HFF-Myc (cell line): Measurements from ENCODE around the gene TP53BP2.
"Not testable (repeated sequence)": the region's sequence is repeated elsewhere in the genome, so short reads cannot be mapped to it uniquely, and the experiment has no call there.

Source experiments
- DNase-seq: peaks from one replicate; pipeline ENCODE4 v3.0.0-alpha.2; 2011; ENCODE audit warnings: low read depth; ENCODE audit errors: extremely low read depth
- H3K4me3 ChIP-seq: replicated peaks from 2 replicates; pipeline ENCODE4 v1.5.1; 2011; ENCODE audit warnings: low read depth, mild to moderate bottlenecking, control low read depth, low read length
- TF ChIP-seq, protein P1 (sequence below): IDR thresholded peaks from 2 replicates; pipeline ENCODE4 v1.5.1; 2012; ENCODE audit warnings: mild to moderate bottlenecking, low read depth, low read length, control low read depth; ENCODE audit errors: missing control alignments

TP53BP2 gene

DNA sequence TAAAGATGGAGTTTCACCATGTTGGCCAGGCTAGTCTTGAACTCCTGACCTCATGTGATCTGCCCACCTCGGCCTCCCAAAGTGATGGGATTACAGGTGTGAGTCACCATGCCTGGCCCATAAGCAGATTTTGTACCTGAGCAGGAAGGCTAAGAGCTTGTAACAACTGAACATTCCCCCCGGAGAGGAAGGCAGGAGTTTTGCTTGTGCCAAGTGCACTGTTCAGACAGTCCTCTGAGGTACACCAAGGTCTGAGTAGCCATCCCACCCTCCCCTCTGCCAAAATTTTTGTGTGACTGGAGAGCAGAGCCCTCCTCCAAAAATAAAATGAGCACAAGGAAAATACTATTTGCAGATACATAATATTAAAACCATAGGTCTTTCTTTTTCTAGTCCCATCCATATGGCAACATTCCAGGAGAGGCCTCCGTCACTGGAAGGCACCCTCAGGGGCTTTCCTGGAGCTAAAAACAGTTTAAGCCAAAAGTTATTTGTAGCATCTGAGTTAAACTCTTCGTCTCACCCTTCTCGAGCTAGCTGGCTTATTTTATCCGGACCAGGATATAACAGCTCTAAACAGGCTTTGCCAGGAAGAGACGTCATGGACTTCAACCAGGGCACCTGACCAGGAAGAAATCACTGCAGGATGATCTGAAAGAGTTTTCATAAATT is 106.2 kb downstream of the TP53BP2 start:
- DNase-seq = no peak
- TF ChIP-seq, protein P1, sequence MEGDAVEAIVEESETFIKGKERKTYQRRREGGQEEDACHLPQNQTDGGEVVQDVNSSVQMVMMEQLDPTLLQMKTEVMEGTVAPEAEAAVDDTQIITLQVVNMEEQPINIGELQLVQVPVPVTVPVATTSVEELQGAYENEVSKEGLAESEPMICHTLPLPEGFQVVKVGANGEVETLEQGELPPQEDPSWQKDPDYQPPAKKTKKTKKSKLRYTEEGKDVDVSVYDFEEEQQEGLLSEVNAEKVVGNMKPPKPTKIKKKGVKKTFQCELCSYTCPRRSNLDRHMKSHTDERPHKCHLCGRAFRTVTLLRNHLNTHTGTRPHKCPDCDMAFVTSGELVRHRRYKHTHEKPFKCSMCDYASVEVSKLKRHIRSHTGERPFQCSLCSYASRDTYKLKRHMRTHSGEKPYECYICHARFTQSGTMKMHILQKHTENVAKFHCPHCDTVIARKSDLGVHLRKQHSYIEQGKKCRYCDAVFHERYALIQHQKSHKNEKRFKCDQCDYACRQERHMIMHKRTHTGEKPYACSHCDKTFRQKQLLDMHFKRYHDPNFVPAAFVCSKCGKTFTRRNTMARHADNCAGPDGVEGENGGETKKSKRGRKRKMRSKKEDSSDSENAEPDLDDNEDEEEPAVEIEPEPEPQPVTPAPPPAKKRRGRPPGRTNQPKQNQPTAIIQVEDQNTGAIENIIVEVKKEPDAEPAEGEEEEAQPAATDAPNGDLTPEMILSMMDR = no peak
- no peak overlapping the region for H3K4me3 ChIP-seq

DNA sequence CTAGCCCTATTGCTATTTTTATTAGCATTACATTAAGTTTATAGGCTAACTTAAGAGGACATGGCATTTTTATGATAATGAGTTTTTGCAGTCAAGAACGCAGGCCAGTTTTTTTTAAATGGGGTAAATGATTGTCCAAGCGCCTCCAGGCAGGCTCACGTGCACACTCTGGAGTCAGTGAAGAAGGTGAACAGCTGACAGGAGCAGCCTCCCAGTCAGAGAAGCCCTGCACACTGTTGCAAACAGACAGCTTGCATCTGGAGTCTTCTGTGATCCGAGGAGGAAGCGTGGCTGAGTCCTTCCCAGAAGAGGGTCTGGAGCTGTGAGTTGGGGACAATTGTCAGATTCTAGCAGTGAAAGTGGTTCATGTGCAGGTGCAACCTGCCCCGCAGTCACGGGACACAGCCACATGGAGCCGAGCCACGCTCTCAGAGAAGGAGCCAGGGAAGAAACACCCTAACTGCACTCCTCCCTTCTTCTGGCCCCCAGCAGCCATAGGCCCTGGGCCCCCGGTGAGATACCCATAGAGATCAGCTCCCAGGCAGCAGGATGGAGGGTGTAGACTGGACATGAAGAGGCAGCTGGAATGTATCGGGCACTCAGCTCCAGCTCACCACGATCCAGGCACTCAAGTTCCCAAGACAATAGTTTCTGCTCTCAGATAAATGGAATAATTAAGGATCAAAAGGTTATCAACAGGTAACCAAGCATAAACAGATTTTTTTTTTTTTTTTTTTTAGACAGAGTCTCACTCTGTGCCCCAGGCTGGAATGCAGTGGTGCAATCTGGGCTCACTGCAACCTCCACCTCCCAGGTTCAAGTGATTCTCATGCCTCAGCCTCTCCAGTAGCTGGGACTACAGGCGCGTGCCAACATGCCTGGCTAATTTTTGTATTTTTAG is 107.0 kb downstream of the TP53BP2 start:
- no peak overlapping the region for H3K4me3 ChIP-seq
- no peak for DNase-seq
- TF ChIP-seq, protein P1 = no peak

DNA sequence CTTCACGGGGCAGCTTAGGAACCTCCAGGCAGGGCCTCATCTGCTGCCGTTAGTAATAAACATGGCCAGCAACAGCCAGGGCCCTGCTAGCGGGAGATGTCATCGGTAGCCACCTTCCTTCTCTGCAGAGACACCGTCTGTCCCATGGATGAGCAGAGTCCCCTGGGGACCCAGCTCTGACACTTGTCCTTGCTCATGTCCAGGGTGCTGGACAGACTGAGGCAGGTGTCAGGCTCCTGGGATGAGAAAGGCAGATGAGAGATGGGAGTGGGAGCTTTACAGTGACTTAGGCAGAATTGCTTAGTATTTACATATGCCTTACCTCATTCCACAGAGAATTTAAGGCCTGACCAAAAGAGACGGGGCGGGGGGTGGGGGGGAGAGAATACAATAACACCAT is 108.4 kb downstream of the TP53BP2 start:
- no peak for DNase-seq
- TF ChIP-seq, protein P1 = no peak
- no peak overlapping the region for H3K4me3 ChIP-seq

DNA sequence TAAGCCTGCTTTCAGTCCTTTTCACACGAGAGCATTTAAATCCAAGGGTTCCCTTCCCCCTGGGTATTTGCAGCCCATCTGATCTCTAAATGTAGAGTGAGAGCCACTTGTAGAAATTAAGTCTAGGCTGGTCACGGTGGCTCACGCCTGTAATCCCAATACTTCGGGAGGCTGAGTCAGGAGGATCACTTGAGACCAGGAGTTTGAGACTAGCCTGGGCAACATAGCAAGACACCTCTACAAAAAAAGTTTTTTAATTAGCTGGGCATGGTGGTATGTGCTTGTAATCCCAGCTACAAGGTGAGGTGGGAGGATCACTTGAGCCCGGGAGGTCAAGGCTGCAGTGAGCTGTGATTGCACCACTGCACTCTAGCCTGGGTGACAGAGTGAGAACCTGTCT is 109.1 kb downstream of the TP53BP2 start:
- not testable (repeated sequence) for H3K4me3 ChIP-seq, DNase-seq

DNA sequence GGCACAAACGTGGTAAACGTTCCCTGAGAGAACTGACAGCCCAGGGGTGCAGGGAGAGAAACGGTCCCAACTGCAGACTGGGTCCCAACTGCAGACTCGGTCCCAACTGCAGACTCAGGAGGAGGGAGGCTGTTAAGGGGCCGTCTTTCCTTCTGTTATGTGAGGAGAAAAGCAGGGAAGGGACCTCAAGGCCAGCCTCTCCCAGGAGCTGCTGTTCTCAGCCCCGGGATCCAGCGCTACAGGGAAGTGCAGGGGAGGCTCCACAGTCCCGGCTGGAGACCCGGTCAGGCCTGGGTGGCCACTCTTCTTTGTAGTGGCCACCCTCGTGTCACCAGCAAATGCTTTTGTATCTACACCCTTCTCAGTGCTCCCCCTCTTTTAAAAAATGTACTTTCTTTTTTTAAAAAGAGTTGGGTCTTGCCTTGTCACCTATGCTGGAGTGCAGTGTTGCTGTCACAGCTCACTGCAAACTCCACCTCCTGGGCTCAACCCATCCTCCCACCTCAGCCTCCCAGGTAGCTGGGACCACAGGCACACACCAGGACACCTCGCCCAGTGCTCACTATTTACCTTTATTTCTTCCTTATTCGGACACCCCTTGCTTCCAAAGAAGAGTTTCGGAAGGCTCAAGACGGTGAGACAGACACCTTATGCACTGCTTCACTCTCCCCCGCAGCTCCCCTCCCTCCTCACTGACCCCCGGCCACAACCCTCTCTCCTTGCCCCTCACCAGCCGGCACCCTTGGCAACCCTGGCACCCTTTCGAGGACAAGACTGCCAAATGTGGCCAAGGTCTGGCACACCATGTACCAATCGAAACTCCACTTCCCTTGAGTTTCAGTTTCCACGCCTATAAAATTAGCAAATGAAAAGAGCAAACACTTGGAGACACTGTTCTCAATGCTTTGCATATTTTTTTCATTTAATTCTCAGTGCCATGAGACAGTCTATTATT is 111.6 kb downstream of the TP53BP2 start:
- DNase-seq = no peak
- no peak overlapping the region for H3K4me3 ChIP-seq
- TF ChIP-seq, protein P1 = no peak

DNA sequence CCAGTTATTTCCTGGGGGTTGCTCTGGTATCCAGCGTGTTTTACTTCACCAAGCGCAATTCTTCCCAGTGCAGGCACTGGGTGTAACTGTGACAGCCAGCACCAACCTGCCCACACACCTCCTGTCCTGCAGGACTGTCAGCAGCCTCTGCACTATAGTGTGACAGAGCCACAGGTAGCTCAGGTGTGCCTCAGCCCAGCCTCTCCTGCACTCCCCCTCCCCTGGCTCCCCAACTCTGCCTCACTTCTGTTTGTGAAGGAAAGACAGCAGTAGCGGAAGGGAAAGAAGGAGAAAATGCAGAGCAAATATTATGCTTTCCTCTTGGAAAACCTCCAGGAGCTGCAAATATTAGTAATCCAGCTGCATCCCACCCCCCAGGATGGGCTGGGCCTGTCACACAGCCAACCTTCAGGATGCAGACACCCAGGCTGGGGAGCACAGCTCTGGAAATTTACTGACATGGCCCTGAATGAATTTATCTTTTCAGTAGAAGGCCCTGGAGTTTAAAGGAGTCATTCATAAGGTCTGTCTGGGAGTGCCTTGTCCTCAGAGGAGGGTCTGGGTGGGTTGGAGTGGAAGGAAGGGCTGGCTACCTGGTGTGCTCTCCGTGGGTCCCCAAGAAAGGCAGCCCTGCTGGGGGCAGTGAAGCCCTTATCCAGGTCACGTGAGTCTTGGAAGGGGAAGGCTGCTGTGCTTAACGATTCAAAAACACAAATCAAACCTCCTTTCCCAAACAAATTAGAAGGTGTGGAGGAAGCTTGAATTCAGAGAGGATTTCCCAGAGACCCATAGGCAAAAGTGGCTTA is 112.6 kb downstream of the TP53BP2 start:
- TF ChIP-seq, protein P1 = no peak
- DNase-seq = no peak

More for the DNA sequence above, 112.6 kb downstream of the TP53BP2 start:
- H3K4me3 ChIP-seq = no peak overlapping the region
